Left ventricle myocardium inferior (tissue), 1 donor: ENCODE data around the gene SCAF8. TPM values are rescaled to one million over a fixed set of nuclear protein-coding genes. Genes with fewer than 3 reads are reported as not detected.

Source experiments
- DNase-seq: peaks from one replicate; pipeline ENCODE4 v3.0.0-alpha.2; 2020
- H3K27ac ChIP-seq: fragments of 200-600 bp; replicated peaks from 2 replicates; pipeline ENCODE4 v1.8.0; 2021
- H3K27me3 ChIP-seq: fragments of 200-600 bp; 2 replicates; pipeline ENCODE4 v1.8.0; 2021; ENCODE audit warnings: low read depth
- H3K36me3 ChIP-seq: fragments of 200-600 bp; 2 replicates; pipeline ENCODE4 v1.8.0; 2021
- H3K4me1 ChIP-seq: fragments of 200-600 bp; 2 replicates; pipeline ENCODE4 v1.8.0; 2021
- H3K4me3 ChIP-seq: fragments of 200-600 bp; 2 replicates; pipeline ENCODE4 v1.8.0; 2021; ENCODE audit warnings: mild to moderate bottlenecking, moderate library complexity
- H3K9me3 ChIP-seq: fragments of 200-600 bp; replicated peaks from 2 replicates; pipeline ENCODE4 v1.8.0; 2021
- intact Hi-C: fragments of 100-400 bp; cut with micrococcal nuclease; formaldehyde crosslinking; loops from one replicate; pipeline ENCODE4 v1.11.0; 2022
- total RNA-seq: library from RNA; stranded (reverse); fragmentation: NEBNext Ultra II Directional; extraction: Animal tissue kit (Norgen Biotek cat#: 25700); gene quantifications from one replicate; pipeline ENCODE4 v1.2.1, GENCODE V29; 2021
- TF ChIP-seq, protein P1 (sequence below): fragments of 200-600 bp; IDR thresholded peaks from 2 replicates; pipeline ENCODE4 v1.8.0; 2021; ENCODE audit warnings: antibody characterized with exemption, mild to moderate bottlenecking, borderline replicate concordance
- donor health status: DM: no; HTN: yes; CAD: no; lungs with severe emphysema.

The SCAF8 gene
- total RNA-seq, 1 donor from 2014 or later = 54.2 TPM

DNA sequence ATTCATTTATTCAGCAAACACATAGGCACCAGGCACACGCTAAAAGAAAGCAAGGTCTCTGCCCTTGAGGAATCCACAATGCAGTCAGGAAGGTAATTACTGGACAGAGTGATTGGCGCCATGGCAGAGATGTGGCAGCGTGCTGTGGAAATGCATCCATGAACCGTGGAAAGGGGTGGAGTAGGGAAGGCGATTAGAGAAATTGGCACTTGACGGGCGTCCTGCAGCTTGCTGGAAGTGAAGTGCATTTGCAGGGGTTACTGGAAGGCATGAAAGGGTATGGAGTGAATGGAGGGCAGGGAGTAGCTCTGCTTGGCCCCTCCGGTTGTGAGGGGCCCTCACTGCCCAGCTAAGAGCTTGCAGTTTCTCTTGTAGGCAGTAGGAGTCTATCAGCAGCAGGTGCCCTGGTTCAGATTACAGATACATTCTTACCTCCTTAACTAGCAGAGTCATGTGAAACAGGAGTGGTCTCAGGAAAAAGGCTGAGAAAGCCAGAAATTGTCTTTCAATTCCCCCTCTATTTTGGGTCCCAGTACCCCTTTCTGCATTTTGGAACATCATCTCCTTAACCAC is 139.4 kb downstream of the SCAF8 start:
- TF ChIP-seq, protein P1, sequence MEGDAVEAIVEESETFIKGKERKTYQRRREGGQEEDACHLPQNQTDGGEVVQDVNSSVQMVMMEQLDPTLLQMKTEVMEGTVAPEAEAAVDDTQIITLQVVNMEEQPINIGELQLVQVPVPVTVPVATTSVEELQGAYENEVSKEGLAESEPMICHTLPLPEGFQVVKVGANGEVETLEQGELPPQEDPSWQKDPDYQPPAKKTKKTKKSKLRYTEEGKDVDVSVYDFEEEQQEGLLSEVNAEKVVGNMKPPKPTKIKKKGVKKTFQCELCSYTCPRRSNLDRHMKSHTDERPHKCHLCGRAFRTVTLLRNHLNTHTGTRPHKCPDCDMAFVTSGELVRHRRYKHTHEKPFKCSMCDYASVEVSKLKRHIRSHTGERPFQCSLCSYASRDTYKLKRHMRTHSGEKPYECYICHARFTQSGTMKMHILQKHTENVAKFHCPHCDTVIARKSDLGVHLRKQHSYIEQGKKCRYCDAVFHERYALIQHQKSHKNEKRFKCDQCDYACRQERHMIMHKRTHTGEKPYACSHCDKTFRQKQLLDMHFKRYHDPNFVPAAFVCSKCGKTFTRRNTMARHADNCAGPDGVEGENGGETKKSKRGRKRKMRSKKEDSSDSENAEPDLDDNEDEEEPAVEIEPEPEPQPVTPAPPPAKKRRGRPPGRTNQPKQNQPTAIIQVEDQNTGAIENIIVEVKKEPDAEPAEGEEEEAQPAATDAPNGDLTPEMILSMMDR = no peak
- no peak for DNase-seq
- intact Hi-C loops = no loop called here
- Histone ChIP-seq H3K27ac (no peak overlapping the region), H3K4me1 (peaks cover 43% of the 10 kb centered on the region), H3K27me3 (no peaks in the 10 kb centered on the region), H3K36me3 (no peaks in the 10 kb centered on the region), H3K4me3 (no peak overlapping the region), H3K9me3 (no peaks in the 10 kb centered on the region)

GRCh38 chr6:154873546-154873945 is 140.3 kb downstream of the SCAF8 start:
- intact Hi-C loops = no loop called here
- Histone ChIP-seq H3K4me1 (peaks cover 44% of the 10 kb centered on the region), H3K27ac (no peak overlapping the region), H3K9me3 (no peaks in the 10 kb centered on the region), H3K27me3 (no peaks in the 10 kb centered on the region), H3K36me3 (no peaks in the 10 kb centered on the region), H3K4me3 (no peak overlapping the region)
- TF ChIP-seq, protein P1 = no peak
- DNase-seq = no peak

GRCh38 chr6:154874773-154875592 is 141.8 kb downstream of the SCAF8 start:
- TF ChIP-seq, protein P1 = no peak
- peaks cover 50% of the 10 kb centered on the region for H3K4me1 ChIP-seq
- H3K27ac ChIP-seq = no peak overlapping the region
- DNase-seq = no peak
- H3K9me3 ChIP-seq = no peaks in the 10 kb centered on the region
- intact Hi-C loops = no loop called here
- H3K4me3 ChIP-seq = no peak overlapping the region
- no peaks in the 10 kb centered on the region for H3K27me3 ChIP-seq
- H3K36me3 ChIP-seq = no peaks in the 10 kb centered on the region

- Histone ChIP-seq H3K27me3 (no peaks in the 10 kb centered on the region), H3K27ac (no peak overlapping the region), H3K4me3 (no peak overlapping the region), H3K4me1 (peaks cover 50% of the 10 kb centered on the region), H3K36me3 (no peaks in the 10 kb centered on the region), H3K9me3 (no peaks in the 10 kb centered on the region)
- intact Hi-C loops = no loop called here
- DNase-seq = no peak
- TF ChIP-seq, protein P1 = no peak
These were observed 143.5 kb downstream of the SCAF8 start for GRCh38 chr6:154876486-154877280.

DNA sequence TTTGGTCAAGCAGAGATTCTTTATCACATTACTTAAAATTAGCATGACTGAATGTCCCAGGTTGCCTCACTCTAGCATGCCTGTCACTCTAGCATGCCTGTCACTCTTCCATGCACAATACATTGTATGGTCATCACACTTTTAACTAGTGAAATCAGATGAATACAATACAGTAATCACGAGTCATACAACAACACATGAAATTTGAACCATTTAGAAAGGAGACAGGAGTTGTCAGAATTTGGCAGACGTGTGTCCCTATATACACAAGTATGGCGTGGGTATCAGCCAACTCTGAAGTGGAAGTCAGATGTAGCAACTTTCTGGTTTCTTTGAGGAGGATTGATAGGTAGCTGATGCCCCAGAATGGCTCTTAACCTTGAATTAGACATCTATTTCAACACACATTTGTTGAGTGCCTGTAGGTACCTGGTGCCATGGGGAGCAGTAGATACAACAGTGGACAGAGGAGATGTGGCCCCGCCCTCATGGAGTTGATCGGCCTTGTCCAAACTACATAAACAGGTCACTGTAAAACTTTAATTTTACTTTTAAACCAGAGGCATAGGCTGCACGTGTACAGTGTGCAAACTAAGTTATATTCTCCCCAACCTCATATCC is 145.8 kb downstream of the SCAF8 start:
- H3K27me3 ChIP-seq = no peaks in the 10 kb centered on the region
- DNase-seq = no peak
- no peak overlapping the region for H3K27ac ChIP-seq
- no peaks in the 10 kb centered on the region for H3K36me3 ChIP-seq
- TF ChIP-seq, protein P1 = no peak
- no peaks in the 10 kb centered on the region for H3K9me3 ChIP-seq
- no peak overlapping the region for H3K4me3 ChIP-seq
- H3K4me1 ChIP-seq = peaks cover 40% of the 10 kb centered on the region
- intact Hi-C loops = no loop called here
